T-helper 1 cell treated with Interleukin-12 subunit alpha and Interleukin-12 subunit beta and Interleukin-4 antibody, amounts not matched to agents 30 ng/mL and 1 ng/mL, for 36 hours (primary cell): Measurements from ENCODE around the gene TSHZ1. TPM values are rescaled to one million over a fixed set of nuclear protein-coding genes. Genes with fewer than 3 reads are reported as not detected.

ENCODE experiments used
- intact Hi-C: fragments of 100-400 bp; cut with micrococcal nuclease; formaldehyde crosslinking; loops from one replicate; pipeline ENCODE4 v1.15.1; 2024
- total RNA-seq: library from RNA; stranded (reverse); gene quantifications from 2 replicates; pipeline ENCODE4 v1.2.3, GENCODE V29; 2022

Gene TSHZ1
- total RNA-seq, 1 donor from 2014 or later = 15.5 TPM

DNA sequence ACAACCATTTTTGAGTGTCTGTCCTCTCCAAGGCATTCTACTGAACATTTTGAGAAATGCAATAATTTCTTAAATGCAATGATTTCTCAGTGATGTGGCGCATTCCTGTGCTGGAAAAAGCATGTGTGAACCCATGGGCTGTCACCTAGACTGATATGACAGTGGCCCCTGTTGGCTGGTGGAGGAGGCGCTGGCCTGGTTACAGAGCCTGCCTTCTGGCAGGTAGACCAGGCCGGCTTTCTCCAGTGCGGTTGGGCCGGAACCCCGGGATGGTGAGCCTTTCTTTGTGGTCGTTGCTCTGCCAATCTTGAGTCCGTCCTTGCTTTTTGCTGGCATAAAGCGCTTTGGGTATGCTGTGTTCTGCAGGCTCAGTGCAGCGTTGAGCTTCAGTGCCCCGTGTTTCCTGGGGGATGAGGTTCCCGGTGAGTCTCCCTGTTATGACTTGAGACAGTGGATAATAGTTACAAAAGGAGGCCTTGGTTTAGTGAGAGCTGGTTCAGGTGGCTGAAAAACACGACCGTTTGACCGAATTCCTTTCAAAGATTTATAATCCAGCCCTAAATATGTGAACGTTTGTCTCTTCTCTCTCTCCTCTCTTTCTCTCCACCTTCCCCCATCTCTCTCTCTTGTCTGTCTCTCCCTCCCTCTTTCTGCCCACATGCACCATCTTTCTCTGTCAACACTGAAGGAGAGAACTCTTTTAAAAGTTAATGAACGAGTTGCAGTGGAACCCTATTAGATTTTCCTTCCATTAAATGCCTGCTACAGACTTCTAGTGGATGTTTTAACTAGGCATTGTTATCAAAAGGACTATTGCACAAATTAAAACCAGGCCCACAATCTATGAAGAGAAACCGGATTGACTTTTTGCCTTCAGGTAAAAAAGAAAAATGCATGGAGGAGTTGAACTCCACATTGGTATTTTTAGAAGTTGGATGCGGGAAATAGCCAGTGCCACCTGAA, 34.0 kb downstream of the TSHZ1 start:
- intact Hi-C loops = loop anchor here (1.0 to 10.0 kb wide), 5 partner anchors 250 to 750 kb away; partner anchors contain the start of gene CNDP2

DNA sequence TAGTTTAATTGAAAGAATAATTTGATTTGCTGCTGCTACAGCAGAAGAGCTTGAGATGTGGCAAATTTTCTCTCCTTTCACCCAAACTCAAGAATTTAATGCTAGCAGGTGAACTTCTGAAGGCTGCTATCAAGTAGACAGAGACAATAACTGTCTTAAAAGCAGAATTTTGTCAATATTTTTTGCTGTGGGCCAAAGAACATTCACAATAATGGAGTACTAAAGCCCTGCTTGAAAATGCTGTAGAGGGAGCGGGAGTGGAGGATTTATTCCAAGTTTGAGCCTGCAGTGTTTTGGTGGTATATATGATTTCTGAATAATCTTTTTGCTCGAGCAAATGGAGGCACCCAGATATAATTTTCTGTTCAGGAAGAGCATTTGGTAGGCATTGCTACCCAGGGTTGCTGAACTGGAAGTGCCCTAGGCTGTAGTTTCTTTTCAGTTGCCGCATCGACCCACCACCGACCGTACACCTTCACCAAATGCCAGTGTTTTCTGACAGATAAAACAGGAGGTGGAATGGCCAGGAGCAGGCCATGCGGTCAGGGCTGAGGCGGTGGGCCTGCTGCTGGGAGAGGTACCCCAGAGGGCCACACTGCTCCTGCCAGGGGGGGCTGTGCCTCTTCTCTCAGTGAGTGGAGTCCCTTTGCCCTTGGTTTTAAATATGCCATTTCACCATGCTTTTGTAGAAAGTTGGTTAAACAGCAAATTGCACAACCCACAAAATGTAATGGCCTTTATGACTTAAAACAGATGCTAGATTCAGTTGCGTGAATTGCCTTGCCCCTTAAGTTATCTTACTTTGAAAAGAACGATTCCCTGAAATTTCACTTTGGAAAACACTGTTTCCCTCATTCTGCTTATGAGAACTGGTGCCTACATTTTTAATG, 36.4 kb downstream of the TSHZ1 start:
- intact Hi-C loops = loop anchor here (1.0 to 10.0 kb wide), 7 partner anchors 31 to 752 kb away; partner anchors contain the start of genes CNDP2 and TSHZ1

GRCh38 chr18:75247611-75248421, 37.2 kb downstream of the TSHZ1 start:
- intact Hi-C loops = loop anchor here (1.0 to 10.0 kb wide), 7 partner anchors 32 to 753 kb away; partner anchors contain the start of genes CNDP2 and TSHZ1

DNA sequence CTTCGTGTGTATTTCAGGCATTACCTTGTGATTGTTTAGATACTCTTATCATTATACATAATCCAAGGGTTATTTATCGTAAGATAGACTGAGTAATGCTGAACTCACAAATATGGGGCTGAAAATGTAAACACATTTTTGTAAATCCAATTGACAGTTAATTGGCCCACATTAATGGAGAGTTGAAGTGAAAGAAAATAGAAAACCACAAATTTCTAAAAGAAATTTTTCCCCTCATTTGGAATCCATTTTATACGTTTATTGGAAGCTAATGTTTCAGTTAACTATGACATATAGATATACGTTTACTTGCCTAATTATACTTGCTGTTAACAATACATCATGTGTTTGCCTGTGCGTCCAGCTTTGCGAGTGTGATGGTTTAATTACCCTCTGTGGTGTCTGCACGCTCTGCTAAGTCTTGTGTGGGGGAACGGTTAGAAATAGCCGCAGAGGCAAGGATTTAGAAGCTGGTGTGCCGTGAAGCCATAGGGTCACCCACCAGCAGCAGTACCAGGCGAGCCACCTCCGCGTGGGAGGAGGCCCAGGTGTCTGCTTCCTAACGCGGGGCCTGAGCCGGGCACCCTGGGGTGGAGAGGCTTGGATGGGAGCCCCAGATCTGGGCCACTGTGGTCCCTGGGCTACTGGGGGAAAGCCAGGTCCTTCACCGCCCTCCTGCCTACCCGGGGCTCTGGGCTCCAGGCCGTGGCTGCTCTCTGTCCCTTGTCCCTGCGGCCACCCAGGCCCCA, 38.0 kb downstream of the TSHZ1 start:
- intact Hi-C loops = loop anchor here (5.0 to 10.0 kb wide), 4 partner anchors 254 to 754 kb away; partner anchors contain the start of gene CNDP2

GRCh38 chr18:75249175-75249518, 38.5 kb downstream of the TSHZ1 start:
- intact Hi-C loops = loop anchor here (5.0 to 10.0 kb wide), 4 partner anchors 254 to 754 kb away; partner anchors contain the start of gene CNDP2

- intact Hi-C loops = loop anchor here (5.0 to 10.0 kb wide), 4 partner anchors 255 to 755 kb away; partner anchors contain the start of gene CNDP2
These were observed 39.3 kb downstream of the TSHZ1 start for GRCh38 chr18:75249672-75250470.

DNA sequence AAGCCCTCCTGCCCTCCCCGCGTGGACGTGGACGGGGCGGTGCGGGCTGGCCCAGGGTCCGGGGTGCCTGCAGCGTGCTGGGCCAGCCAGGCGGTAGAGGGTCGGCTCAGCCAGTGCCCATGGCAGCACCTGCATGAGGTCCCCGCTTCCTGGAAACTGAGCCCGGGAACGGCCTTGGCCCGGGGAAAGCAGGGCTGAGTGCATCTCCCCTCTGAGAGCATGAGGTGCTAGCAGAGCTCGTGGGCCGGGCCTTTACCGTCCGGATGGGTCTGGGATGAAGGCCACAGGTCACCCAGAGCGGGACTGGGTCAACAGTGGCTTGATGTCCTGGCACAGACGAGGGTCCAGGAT, 39.8 kb downstream of the TSHZ1 start:
- intact Hi-C loops = no loop called here

GRCh38 chr18:75251466-75251865, 40.9 kb downstream of the TSHZ1 start:
- intact Hi-C loops = no loop called here

GRCh38 chr18:75252136-75252535, 41.5 kb downstream of the TSHZ1 start:
- intact Hi-C loops = no loop called here

- intact Hi-C loops = no loop called here
These were observed 42.4 kb downstream of the TSHZ1 start for GRCh38 chr18:75253043-75253442.

DNA sequence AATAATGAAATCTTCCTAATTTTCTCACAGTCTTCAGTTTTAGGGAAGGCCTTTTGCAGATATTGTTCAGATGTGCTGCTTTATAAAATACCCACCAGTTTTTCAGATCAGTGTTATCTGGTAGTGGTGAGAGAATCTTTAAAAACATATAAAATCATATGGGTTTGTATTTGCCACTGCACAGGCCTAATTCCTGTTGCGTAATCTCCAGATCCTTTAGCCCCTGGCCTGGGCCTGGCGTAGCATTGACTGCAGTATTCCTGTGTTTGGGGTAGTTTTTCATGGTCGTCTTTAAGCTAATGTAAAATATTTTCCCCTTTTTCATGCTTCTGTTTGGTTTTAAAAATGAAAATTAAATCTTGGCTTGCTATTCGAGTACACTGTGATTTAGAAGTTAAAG, 43.2 kb downstream of the TSHZ1 start:
- intact Hi-C loops = no loop called here

- intact Hi-C loops = no loop called here
These were observed 44.5 kb downstream of the TSHZ1 start for GRCh38 chr18:75255094-75255493.

DNA sequence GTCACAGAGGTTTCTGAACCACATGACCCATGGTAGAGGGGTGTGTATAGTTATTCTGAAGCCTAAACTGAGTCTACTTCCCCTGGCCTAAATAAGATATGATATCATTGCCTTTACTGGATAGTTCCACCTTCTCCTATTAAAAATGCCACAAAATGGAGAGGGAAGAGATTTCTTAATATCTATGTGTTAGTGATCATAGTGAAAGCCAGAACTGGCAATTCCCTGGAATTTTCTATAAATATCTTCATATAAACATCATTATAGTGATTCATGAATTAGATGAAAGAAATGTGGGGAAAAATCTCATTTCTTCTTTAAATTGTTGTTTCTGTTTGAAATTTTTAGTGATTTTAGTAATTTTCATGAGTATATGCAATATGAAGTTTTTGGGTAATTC, 45.8 kb downstream of the TSHZ1 start:
- intact Hi-C loops = no loop called here

GRCh38 chr18:75257605-75258004, 47.0 kb downstream of the TSHZ1 start:
- intact Hi-C loops = no loop called here

DNA sequence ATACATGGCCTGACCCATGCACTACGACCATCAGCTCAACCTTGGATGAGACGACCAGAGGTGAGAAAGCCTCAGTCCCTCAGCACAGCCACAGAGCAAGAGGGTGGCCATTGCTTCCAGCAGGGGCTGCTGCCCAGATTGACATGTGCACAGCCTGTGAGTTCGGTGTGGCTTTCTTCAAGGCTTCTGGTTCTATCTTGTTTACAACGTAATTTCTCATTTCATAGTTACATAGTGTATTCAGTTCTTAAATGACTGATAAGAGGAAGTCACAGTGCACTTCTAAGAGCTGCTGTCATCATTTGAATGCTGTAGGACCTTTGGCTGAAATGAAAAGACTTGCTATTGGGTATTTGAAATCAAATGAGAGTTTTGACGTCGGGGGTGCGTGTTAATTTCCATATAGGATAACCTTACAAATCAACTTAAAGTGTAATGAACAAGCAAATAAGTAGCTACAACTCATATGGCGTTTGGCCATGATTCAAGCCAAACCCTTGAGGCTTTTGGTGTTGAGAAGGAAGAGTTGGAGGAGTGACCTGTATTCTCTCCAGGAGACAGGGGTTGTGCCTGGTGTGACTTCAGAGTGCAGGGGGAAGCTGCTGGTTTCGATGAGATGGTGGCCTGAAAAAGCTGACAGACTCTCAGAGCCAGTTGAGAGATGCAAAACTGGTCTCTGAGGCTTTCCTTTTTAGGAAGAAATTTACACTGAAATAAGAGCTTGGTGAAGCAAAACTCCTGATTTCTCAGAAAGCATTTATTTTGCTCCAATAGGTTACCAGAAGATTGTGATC, 51.0 kb downstream of the TSHZ1 start:
- intact Hi-C loops = no loop called here

- intact Hi-C loops = no loop called here
These were observed 51.9 kb downstream of the TSHZ1 start for GRCh38 chr18:75262511-75262910.

DNA sequence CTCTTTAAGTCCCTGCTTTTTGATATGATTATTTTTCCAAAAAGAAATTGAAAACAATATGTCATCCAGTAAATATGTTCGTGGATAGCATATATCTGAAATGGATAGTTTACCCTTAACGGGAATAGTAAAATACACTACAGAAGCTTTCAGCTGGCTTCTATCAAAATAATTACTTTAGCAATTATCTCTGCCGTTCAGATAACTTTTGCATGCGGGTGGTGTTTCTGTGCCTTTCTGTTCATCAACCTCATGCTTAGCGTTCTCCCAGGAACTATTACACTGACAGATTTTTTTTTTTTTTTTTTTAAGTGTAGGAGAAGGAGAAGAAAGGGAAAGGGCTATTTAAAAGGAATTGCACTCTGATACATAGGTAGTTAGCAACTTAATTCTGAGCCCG, 53.6 kb downstream of the TSHZ1 start:
- intact Hi-C loops = no loop called here

GRCh38 chr18:75264926-75265597, 54.5 kb downstream of the TSHZ1 start:
- intact Hi-C loops = no loop called here
